Panc1 (cell line): Measurements from ENCODE around the gene NFIB. TPM values are rescaled to one million over a fixed set of nuclear protein-coding genes. Genes with fewer than 3 reads are reported as not detected.

Experiments
- ATAC-seq: fragments of 200-7000 bp; cut with Tn5 transposase; 2 replicates; pipeline ENCODE4 v1.9.1; 2020; ENCODE audit warnings: mild to moderate bottlenecking, moderate library complexity
- BruUV-seq: library from RNA; stranded (reverse); fragments of 400-500 nt; replicated peaks from 2 replicates; lab custom pipeline; 2021; lab: Mats Ljungman, UMichigan
- CTCF ChIA-PET: fragments of 300-600 bp; sonication (Branson Sonifier 250); formaldehyde crosslinking; loops from one replicate; lab custom pipeline; 2022; ENCODE audit warnings: antibody characterized with exemption; lab: Charles Lee
- POLR2A ChIA-PET: fragments of 300-600 bp; sonication (Branson Sonifier 250); formaldehyde crosslinking; loops from one replicate; lab custom pipeline; 2022; ENCODE audit warnings: antibody characterized with exemption; lab: Charles Lee
- DNase-seq: peaks from one replicate; pipeline ENCODE4 v3.0.0-alpha.2; 2010; ENCODE audit warnings: low read depth, low spot score
- H3K27ac ChIP-seq: 2 replicates; pipeline ENCODE4 v1.5.1; 2011; ENCODE audit warnings: mild to moderate bottlenecking, low read length, inconsistent platforms
- H3K27me3 ChIP-seq: fragments of 200-500 bp; sonication (Bioruptor generic); 2 replicates; pipeline ENCODE4 v1.6.0; 2014; ENCODE audit warnings: low read length, inconsistent platforms; ENCODE audit not compliant: control insufficient read depth, insufficient read depth
- H3K36me3 ChIP-seq: fragments of 200-500 bp; sonication (Bioruptor generic); 2 replicates; pipeline ENCODE4 v1.5.1; 2014; ENCODE audit warnings: inconsistent platforms, mild to moderate bottlenecking, low read length, moderate library complexity; ENCODE audit not compliant: control insufficient read depth, insufficient read depth
- H3K4me1 ChIP-seq: 2 replicates; pipeline ENCODE4 v1.5.1; 2011; ENCODE audit warnings: inconsistent platforms, mild to moderate bottlenecking, low read length, moderate library complexity; ENCODE audit not compliant: control insufficient read depth, insufficient read depth
- H3K4me3 ChIP-seq, 2 experiments: 2 replicates each; pipeline ENCODE4 v1.5.1; 2011 to 2012; ENCODE audit warnings: low read depth in 2 of 2, low read length in 2 of 2, mild to moderate bottlenecking in 2 of 2, inconsistent platforms in 1 of 2, moderate library complexity in 1 of 2
- H3K9me3 ChIP-seq: fragments of 200-500 bp; sonication (Bioruptor generic); 2 replicates; pipeline ENCODE4 v1.5.1; 2014; ENCODE audit warnings: low read depth, mild to moderate bottlenecking, inconsistent platforms, low read length, moderate library complexity; ENCODE audit not compliant: control insufficient read depth, insufficient read depth
- POLR2AphosphoS5 ChIP-seq: IDR thresholded peaks from 2 replicates; pipeline ENCODE4 v1.6.1; 2012; ENCODE audit warnings: mild to moderate bottlenecking, low read depth, low read length, moderate library complexity
- SIN3A ChIP-seq: IDR thresholded peaks from 2 replicates; pipeline ENCODE4 v1.6.1; 2012; ENCODE audit warnings: low read depth, mild to moderate bottlenecking, low read length, moderate library complexity, borderline replicate concordance; ENCODE audit not compliant: insufficient read depth
- TCF7L2 ChIP-seq: IDR thresholded peaks from 2 replicates; pipeline ENCODE4 v1.6.1; 2011; ENCODE audit warnings: mild to moderate bottlenecking, low read depth, low read length, inconsistent platforms
- in situ Hi-C: cut with HindIII; loops from 2 replicates; pipeline ENCODE4 v1.10.0; 2016; ENCODE audit warnings: low sequenced_read_pairs, low pct_unique_long_range_greater_than_20kb
- intact Hi-C: fragments of 100-400 bp; cut with micrococcal nuclease; formaldehyde crosslinking; loops from one replicate; pipeline ENCODE4 v1.10.0; 2022; ENCODE audit not compliant: unreplicated experiment
- total RNA-seq: library from RNA; stranded (reverse); gene quantifications from one replicate; pipeline ENCODE4 v1.2.1, GENCODE V29; 2021; ENCODE audit not compliant: unreplicated experiment
- TF ChIP-seq, protein P1 (sequence below), 2 experiments: IDR thresholded peaks; 2 replicates each; pipeline ENCODE4 v1.6.1; 2011 to 2012; ENCODE audit warnings: low read depth in 2 of 2, control low read depth in 1 of 2, low read length in 1 of 2, mild to moderate bottlenecking in 1 of 2, moderate library complexity in 1 of 2; ENCODE audit not compliant: insufficient read depth in 1 of 2
- TF ChIP-seq, protein P2 (sequence below): fragments of 450-650 bp; IDR thresholded peaks from 2 replicates; pipeline ENCODE4 v1.5.1; 2017; ENCODE audit warnings: mild to moderate bottlenecking

Gene NFIB
- total RNA-seq, 1 experiment from 2014 or later = 26.7 TPM

DNA sequence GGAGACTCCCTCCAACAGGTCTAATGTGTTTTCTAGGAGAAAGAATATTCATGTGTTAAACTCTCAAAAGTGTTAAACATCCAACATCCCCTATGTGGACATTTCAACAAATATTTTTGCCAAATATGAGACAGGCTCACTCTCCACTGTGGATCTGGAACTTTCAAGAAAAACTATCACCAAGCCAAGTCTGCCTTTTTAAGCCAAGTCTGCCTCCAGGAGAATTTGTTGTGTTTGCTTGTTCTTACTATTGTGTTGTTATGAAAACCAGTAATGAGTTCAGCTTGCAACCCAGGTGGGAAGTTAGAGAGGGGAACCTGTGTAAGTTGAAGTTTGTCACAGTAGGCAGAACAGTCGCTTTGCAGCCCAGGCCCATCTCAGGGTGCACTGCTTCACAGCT is 228.1 kb downstream of the NFIB start:
- no TSS peak for BruUV-seq
- DNase-seq (no peak), ATAC-seq (no peak)
- in situ Hi-C loops (no loop called here), intact Hi-C loops (no loop called here)
- Histone ChIP-seq H3K27me3 (no peaks in the 10 kb centered on the region), H3K4me3 (no peak overlapping the region), H3K36me3 (no peaks in the 10 kb centered on the region), H3K27ac (no peak overlapping the region), H3K4me1 (no peaks in the 10 kb centered on the region), H3K9me3 (no peaks in the 10 kb centered on the region)
- TF ChIP-seq TCF7L2 (no peak), POLR2AphosphoS5 (no peak), SIN3A (no peak)
- TF ChIP-seq, protein P1, sequence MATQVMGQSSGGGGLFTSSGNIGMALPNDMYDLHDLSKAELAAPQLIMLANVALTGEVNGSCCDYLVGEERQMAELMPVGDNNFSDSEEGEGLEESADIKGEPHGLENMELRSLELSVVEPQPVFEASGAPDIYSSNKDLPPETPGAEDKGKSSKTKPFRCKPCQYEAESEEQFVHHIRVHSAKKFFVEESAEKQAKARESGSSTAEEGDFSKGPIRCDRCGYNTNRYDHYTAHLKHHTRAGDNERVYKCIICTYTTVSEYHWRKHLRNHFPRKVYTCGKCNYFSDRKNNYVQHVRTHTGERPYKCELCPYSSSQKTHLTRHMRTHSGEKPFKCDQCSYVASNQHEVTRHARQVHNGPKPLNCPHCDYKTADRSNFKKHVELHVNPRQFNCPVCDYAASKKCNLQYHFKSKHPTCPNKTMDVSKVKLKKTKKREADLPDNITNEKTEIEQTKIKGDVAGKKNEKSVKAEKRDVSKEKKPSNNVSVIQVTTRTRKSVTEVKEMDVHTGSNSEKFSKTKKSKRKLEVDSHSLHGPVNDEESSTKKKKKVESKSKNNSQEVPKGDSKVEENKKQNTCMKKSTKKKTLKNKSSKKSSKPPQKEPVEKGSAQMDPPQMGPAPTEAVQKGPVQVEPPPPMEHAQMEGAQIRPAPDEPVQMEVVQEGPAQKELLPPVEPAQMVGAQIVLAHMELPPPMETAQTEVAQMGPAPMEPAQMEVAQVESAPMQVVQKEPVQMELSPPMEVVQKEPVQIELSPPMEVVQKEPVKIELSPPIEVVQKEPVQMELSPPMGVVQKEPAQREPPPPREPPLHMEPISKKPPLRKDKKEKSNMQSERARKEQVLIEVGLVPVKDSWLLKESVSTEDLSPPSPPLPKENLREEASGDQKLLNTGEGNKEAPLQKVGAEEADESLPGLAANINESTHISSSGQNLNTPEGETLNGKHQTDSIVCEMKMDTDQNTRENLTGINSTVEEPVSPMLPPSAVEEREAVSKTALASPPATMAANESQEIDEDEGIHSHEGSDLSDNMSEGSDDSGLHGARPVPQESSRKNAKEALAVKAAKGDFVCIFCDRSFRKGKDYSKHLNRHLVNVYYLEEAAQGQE (IDR thresholded peaks at IDR 0.05; ENCODE audit: insufficient read depth in 1 of 2, low read depth in 2 of 2, low read length in 1 of 2) = no peak
- TF ChIP-seq, protein P2, sequence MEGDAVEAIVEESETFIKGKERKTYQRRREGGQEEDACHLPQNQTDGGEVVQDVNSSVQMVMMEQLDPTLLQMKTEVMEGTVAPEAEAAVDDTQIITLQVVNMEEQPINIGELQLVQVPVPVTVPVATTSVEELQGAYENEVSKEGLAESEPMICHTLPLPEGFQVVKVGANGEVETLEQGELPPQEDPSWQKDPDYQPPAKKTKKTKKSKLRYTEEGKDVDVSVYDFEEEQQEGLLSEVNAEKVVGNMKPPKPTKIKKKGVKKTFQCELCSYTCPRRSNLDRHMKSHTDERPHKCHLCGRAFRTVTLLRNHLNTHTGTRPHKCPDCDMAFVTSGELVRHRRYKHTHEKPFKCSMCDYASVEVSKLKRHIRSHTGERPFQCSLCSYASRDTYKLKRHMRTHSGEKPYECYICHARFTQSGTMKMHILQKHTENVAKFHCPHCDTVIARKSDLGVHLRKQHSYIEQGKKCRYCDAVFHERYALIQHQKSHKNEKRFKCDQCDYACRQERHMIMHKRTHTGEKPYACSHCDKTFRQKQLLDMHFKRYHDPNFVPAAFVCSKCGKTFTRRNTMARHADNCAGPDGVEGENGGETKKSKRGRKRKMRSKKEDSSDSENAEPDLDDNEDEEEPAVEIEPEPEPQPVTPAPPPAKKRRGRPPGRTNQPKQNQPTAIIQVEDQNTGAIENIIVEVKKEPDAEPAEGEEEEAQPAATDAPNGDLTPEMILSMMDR = no peak
- ChIA-PET CTCF (no interaction called here), POLR2A (no interaction called here)

DNA sequence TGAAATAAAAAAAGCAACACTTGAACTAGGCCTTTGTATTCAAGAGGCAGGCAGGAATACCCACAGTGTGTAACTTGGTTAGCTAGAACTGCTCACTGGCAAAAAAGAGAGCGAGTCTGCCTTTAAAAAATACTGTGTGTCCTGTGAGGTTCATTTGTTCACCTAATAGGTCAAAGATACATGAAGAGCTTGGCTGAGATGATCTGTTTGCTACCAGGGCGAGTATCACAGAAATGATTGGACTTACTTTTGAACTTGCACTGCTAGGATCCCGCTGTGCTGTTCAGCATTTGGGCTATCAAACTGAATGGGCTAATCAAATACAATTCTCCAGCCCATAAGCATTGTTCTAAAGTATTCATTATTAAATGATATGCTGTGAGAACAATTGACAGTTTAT is 229.1 kb downstream of the NFIB start:
- intact Hi-C loops (no loop called here), in situ Hi-C loops (no loop called here)
- BruUV-seq = no TSS peak
- TF ChIP-seq SIN3A (no peak), TCF7L2 (no peak), POLR2AphosphoS5 (no peak)
- TF ChIP-seq, protein P2 = no peak
- TF ChIP-seq, protein P1 (IDR thresholded peaks at IDR 0.05; ENCODE audit: insufficient read depth in 1 of 2, low read depth in 2 of 2, low read length in 1 of 2) = no peak
- Histone ChIP-seq H3K27me3 (no peaks in the 10 kb centered on the region), H3K4me3 (no peak overlapping the region), H3K36me3 (no peaks in the 10 kb centered on the region), H3K4me1 (no peaks in the 10 kb centered on the region), H3K27ac (no peak overlapping the region), H3K9me3 (no peaks in the 10 kb centered on the region)
- ATAC-seq (no peak), DNase-seq (no peak)
- POLR2A ChIA-PET = no interaction called here
- CTCF ChIA-PET = no interaction called here
